ENCODE data around the gene CLEC4M.

The CLEC4M gene

DNA sequence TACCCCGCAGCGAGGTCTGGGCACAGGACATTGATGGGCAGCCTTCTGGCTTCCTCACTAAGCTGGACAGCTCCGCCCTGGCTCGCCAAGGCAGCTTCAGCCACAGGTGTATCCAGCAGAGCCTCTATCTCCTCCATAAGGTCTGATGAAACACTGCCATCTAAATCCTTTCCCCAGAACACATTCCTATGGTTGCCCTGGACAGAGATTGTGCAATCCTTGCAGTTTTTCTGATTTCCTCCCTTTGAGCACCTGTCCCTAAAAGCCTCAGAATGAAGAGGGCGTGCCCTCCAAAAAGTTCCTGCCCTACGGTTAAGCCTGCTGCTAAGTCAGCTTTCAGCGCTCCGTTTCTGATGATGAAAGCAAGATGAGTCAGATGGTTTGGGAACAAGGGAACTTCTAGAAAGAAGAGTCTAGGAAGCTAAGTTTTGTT lies 21.0 kb downstream of the CLEC4M start:
- TF ChIP-seq, protein P1, sequence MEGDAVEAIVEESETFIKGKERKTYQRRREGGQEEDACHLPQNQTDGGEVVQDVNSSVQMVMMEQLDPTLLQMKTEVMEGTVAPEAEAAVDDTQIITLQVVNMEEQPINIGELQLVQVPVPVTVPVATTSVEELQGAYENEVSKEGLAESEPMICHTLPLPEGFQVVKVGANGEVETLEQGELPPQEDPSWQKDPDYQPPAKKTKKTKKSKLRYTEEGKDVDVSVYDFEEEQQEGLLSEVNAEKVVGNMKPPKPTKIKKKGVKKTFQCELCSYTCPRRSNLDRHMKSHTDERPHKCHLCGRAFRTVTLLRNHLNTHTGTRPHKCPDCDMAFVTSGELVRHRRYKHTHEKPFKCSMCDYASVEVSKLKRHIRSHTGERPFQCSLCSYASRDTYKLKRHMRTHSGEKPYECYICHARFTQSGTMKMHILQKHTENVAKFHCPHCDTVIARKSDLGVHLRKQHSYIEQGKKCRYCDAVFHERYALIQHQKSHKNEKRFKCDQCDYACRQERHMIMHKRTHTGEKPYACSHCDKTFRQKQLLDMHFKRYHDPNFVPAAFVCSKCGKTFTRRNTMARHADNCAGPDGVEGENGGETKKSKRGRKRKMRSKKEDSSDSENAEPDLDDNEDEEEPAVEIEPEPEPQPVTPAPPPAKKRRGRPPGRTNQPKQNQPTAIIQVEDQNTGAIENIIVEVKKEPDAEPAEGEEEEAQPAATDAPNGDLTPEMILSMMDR (conservative IDR thresholded peaks at IDR 0.05; ENCODE audit: low read depth, low read length) = no peak
- H3K4me3 ChIP-seq (ENCODE audit: low read depth, low read length) = no peak overlapping the region
- DNase-seq (ENCODE audit: low read depth) = peak; percentile 69

DNA sequence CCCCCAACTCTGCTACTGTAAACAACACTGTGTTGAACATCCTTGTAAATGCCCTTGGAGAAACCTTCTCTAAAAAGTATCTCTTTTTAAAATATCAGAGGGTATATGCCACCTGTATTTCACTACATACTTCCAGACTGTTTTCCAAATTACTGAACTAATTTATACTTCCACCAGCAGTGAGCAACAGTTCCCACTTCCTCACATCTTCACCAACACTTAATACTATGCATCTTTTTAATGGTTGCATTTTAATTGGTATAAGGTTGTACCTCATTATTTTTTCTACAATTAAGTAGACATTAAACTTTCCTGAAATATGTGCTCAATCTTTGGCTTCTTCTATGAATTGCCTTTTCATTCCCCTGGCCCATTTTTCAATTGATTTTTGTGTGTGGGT lies 21.8 kb downstream of the CLEC4M start:
- TF ChIP-seq, protein P1 (conservative IDR thresholded peaks at IDR 0.05; ENCODE audit: low read depth, low read length) = no peak
- no peak for DNase-seq (ENCODE audit: low read depth)
- H3K4me3 ChIP-seq (ENCODE audit: low read depth, low read length) = no peak overlapping the region

DNA sequence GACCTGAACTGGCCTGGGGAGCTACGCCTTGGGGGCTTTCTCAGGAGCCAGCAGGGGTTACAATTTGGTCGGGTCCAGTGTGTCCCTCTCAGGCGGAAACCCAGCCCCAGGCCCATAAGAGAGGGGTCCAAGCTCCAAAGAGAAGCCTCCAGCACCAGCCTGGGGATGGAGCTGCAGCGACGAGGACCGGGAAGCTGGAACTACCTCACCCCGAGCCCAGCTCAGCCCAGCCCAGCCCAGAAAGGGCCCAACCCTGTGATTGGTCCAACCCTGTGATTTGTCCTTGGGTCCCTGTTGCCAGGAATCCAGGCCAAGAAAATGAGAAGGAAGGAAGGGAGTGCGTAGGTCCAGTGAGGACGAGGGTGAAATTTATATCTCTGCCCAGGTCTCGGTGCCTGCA lies 24.1 kb downstream of the CLEC4M start:
- no peak for DNase-seq (ENCODE audit: low read depth)
- TF ChIP-seq, protein P1 (conservative IDR thresholded peaks at IDR 0.05; ENCODE audit: low read depth, low read length) = no peak
- no peak overlapping the region for H3K4me3 ChIP-seq (ENCODE audit: low read depth, low read length)

DNA sequence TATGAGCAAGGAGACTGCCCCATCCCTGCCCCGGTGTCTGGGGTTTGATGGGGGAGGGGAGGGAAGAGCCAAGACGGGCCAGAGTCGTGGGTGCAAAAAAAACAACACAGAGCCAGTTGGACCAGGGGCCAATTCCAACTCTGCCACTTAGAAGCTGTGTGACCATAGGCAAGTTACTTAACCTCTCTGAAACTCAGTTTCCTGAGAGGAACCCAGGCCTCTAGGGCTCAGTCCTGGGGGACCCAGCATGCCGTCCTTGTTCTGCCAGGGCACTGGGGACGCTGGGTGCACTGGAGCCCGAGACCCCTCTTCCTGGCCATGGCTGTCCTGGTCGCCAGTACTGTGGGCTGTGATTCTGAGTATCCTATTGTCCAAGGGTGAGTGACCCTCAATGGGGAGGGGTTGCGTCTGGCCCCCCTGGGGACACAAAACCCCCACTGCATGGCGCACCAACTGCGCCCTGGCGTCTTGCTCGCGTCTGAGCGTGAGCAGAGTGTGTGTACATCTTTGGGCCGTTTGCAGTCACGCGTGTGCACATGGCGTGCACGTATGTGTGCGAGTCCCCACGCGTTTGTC lies 24.6 kb downstream of the CLEC4M start:
- no peak for DNase-seq (ENCODE audit: low read depth)
- H3K4me3 ChIP-seq (ENCODE audit: low read depth, low read length) = no peak overlapping the region
- TF ChIP-seq, protein P1 (conservative IDR thresholded peaks at IDR 0.05; ENCODE audit: low read depth, low read length) = no peak

DNA sequence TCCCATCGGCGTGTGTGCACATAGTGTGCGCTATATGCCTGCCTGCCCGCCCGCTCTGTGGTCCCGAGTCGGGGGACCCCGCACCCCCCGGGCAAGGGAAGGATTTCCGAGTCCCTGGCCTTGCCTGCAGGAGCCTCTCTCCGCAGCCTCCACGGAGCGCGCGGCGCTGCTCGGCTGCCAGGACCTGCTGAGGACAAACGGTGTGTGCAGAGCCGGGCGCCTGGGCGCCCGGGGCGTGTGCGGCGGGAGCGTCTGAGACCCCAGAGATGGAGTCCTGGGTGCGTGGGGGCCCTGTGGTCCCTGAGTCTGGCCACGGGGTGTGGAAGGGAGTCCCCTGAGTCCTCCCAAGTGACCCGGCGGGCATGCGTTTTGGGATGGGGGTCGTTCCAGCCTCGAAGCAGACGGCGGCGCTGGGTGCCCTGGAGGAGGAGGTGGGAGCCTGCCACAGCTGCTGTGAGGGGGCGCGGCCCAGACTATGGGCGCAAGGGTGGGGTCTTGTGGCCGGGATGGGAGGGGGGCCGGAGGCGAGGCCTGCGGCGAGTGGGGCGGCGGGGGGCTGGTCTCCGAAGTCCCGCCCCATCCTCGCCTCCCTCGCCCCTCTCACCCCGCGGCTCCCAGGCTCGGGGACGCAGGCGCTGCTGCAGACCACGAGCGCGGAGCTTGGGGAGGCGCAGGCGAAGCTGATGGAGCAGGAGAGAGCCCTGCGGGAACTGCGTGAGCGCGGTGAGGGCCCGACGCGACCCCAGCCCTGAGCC lies 25.3 kb downstream of the CLEC4M start:
- no peak overlapping the region for H3K4me3 ChIP-seq (ENCODE audit: low read depth, low read length)
- DNase-seq (ENCODE audit: low read depth) = no peak
- TF ChIP-seq, protein P1 (conservative IDR thresholded peaks at IDR 0.05; ENCODE audit: low read depth, low read length) = no peak

DNA sequence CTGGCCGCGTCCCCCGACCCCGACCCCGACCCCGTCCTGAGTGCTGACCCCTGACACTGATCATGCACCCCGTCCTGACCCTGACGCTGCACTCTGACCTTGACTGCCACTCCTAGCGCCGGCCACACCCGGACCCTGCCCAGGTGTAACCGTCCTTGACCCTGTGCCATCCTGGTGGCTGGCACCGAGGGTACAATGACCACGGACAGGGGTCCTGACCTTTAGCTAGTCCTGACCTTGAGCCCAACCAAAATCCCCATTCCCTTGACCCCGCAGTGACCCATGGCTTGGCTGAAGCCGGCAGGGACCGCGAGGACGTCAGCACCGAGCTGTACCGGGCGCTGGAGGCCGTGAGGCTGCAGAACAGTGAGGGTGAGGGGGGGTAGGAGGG lies 25.9 kb downstream of the CLEC4M start:
- H3K4me3 ChIP-seq (ENCODE audit: low read depth, low read length) = no peak overlapping the region
- no peak for DNase-seq (ENCODE audit: low read depth)
- TF ChIP-seq, protein P1 (conservative IDR thresholded peaks at IDR 0.05; ENCODE audit: low read depth, low read length) = no peak

DNA sequence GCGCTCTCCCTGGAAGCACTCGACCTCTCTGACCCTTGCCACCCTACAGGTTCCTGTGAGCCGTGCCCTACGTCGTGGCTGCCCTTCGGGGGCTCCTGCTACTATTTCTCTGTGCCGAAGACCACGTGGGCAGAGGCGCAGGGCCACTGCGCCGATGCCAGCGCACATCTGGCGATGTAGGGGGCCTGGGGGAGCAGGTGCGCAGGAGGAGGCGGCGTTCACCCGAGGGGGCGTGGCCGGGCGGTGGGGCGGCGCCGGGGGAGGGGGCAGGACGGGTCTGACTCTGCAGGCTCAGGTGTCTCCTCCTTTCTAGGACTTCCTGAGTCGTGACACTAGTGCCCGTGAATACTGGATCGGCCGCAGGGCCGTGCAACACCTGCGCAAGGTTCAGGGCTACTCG lies 26.4 kb downstream of the CLEC4M start:
- DNase-seq (ENCODE audit: low read depth) = no peak
- H3K4me3 ChIP-seq (ENCODE audit: low read depth, low read length) = no peak overlapping the region
- TF ChIP-seq, protein P1 (conservative IDR thresholded peaks at IDR 0.05; ENCODE audit: low read depth, low read length) = no peak

Measured in choroid plexus epithelial cell (primary cell).